Lung (tissue), 12 donors: ENCODE results near the gene TBC1D5. TPM values are rescaled to one million over a fixed set of nuclear protein-coding genes. Genes with fewer than 3 reads are reported as not detected.

Source experiments
- ATAC-seq: fragments of 200-7000 bp; cut with Tn5 transposase; one replicate; pipeline ENCODE4 v1.9.1; 2020; ENCODE audit warnings: moderate number of reproducible peaks; ENCODE audit not compliant: insufficient read depth, low FRiP score
- DNase-seq, 3 donors: peaks; one replicate each; pipeline ENCODE4 v3.0.0-alpha.2; 2013 to 2017
- H3K27ac ChIP-seq, 2 donors: one replicate each; pipeline ENCODE4 v1.5.1; 2013; ENCODE audit warnings: mild to moderate bottlenecking in 2 of 2, moderate library complexity in 2 of 2, control low read depth in 1 of 2, inconsistent platforms in 1 of 2, low read depth in 1 of 2, low read length in 1 of 2
- H3K27me3 ChIP-seq, 3 donors: one replicate each; pipeline ENCODE4 v1.5.1; 2013; ENCODE audit warnings: low read length in 2 of 3; ENCODE audit not compliant: control insufficient read depth in 3 of 3, insufficient read depth in 3 of 3
- H3K36me3 ChIP-seq, 4 donors: one replicate each; pipeline ENCODE4 v1.5.1; 2013; ENCODE audit warnings: low read length in 4 of 4, mild to moderate bottlenecking in 1 of 4, moderate library complexity in 1 of 4; ENCODE audit not compliant: control insufficient read depth in 4 of 4, insufficient read depth in 4 of 4
- H3K4me1 ChIP-seq, 5 donors: one replicate each; pipeline ENCODE4 v1.5.1; 2013; ENCODE audit warnings: low read length in 5 of 5, mild to moderate bottlenecking in 2 of 5, moderate library complexity in 1 of 5; ENCODE audit not compliant: control insufficient read depth in 5 of 5, insufficient read depth in 5 of 5
- H3K4me3 ChIP-seq: one replicate; pipeline ENCODE4 v1.5.1; 2013; ENCODE audit warnings: mild to moderate bottlenecking, control low read depth, moderate library complexity
- H3K9ac ChIP-seq, 2 donors: one replicate each; pipeline ENCODE4 v1.5.1; 2013; ENCODE audit warnings: low read length in 2 of 2, control low read depth in 1 of 2; ENCODE audit not compliant: insufficient read depth in 1 of 2
- H3K9me3 ChIP-seq, 4 donors: one replicate each; pipeline ENCODE4 v1.5.1; 2013; ENCODE audit warnings: low read length in 3 of 4, mild to moderate bottlenecking in 1 of 4, moderate library complexity in 1 of 4; ENCODE audit not compliant: control insufficient read depth in 4 of 4, insufficient read depth in 3 of 4
- WGBS, 2 donors: extraction: QIAGEN DNeasy Blood & Tissue Kit; methylation state at CpG; one replicate each; pipeline ENCODE4 v1.1.7; 2013; 5-methylcytosine and 5-hydroxymethylcytosine counted together
- polyA plus RNA-seq, 2 donors: library from polyadenylated mRNA; stranded (reverse); fragments of 200-250 nt; gene quantifications; one replicate each; pipeline ENCODE4 v1.2.1, GENCODE V29; 2013
- total RNA-seq, 2 donors: library from RNA; depleted of rRNA in 1 of 2; stranded (reverse); fragments of >200 nt in 1 of 2; gene quantifications; one replicate each; pipeline ENCODE4 v1.2.1, GENCODE V29; 2014 to 2021
- TF ChIP-seq, protein P1 (sequence below): IDR thresholded peaks from 2 replicates; pipeline ENCODE4 v1.5.1; 2012; ENCODE audit warnings: mild to moderate bottlenecking; ENCODE audit errors: control extremely low read depth, extremely low read depth
- donor health status: control.
- donor health status: control.
- donor health status: Bipolar disorder and iron deficiency.
- donor health status: healthy.
- donor health status: DM: yes; HTN: yes; CAD: no.

Gene TBC1D5
- total and polyA plus RNA-seq, 4 donors, result 8.7 to 111 (median 39.6) TPM

GRCh38 chr3:17749281-17749680, 6.8 kb upstream of the TBC1D5 start:
- no peak for DNase-seq
- ATAC-seq, result no peak
- no peaks in the 10 kb centered on the region for H3K36me3 ChIP-seq
- WGBS, 2 donors, result 70 to 76% methylated on average over 1 of the region's 1 CpG
- TF ChIP-seq, protein P1, sequence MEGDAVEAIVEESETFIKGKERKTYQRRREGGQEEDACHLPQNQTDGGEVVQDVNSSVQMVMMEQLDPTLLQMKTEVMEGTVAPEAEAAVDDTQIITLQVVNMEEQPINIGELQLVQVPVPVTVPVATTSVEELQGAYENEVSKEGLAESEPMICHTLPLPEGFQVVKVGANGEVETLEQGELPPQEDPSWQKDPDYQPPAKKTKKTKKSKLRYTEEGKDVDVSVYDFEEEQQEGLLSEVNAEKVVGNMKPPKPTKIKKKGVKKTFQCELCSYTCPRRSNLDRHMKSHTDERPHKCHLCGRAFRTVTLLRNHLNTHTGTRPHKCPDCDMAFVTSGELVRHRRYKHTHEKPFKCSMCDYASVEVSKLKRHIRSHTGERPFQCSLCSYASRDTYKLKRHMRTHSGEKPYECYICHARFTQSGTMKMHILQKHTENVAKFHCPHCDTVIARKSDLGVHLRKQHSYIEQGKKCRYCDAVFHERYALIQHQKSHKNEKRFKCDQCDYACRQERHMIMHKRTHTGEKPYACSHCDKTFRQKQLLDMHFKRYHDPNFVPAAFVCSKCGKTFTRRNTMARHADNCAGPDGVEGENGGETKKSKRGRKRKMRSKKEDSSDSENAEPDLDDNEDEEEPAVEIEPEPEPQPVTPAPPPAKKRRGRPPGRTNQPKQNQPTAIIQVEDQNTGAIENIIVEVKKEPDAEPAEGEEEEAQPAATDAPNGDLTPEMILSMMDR, result no peak
- no peaks in the 10 kb centered on the region for H3K9me3 ChIP-seq
- H3K4me3 ChIP-seq, result no peak overlapping the region
- H3K27me3 ChIP-seq, result no peaks in the 10 kb centered on the region
- H3K4me1 ChIP-seq, result no peaks in the 10 kb centered on the region
- no peak overlapping the region for H3K27ac ChIP-seq
- H3K9ac ChIP-seq, result no peak overlapping the region

DNA sequence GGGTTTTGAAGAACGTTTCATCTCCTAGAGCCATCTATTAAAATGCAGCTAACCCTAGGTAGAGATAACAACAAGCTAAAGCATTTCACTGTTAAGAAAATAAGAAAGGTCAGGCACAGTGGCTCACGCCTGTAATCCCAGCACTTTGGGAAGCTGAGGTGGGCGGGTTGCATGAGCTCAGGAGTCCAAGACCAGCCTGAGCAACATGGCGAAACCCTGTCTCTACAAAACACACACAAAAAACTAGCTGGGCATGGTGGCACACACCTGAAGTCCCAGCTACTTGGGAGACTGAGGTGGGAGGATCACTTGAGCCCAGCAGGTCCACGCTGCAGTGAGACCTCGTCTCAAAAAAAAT, 5.4 kb upstream of the TBC1D5 start:
- TF ChIP-seq, protein P1, result no peak

GRCh38 chr3:17747174-17747889, 4.9 kb upstream of the TBC1D5 start:
- ATAC-seq (no peak), DNase-seq (no peak)
- no peak overlapping the region for H3K27ac ChIP-seq
- WGBS, 2 donors, result 82 to 85% methylated on average over 6 of the region's 6 CpGs
- peaks cover 0 to 8% (median 3%) of the 10 kb centered on the region in 5 donors for H3K4me1 ChIP-seq
- H3K36me3 ChIP-seq, result no peaks in the 10 kb centered on the region
- TF ChIP-seq, protein P1, result no peak
- no peaks in the 10 kb centered on the region for H3K9me3 ChIP-seq
- no peak overlapping the region for H3K4me3 ChIP-seq
- H3K9ac ChIP-seq, result no peak overlapping the region
- H3K27me3 ChIP-seq, result no peaks in the 10 kb centered on the region

More for the DNA sequence above, 5.4 kb upstream of the TBC1D5 start:
- ATAC-seq (no peak), DNase-seq (no peak)
- H3K27me3 ChIP-seq, result no peaks in the 10 kb centered on the region
- 64 to 79% methylated on average over 6 of the region's 6 CpGs for WGBS, 2 donors
- no peaks in the 10 kb centered on the region for H3K36me3 ChIP-seq
- no peak overlapping the region for H3K9ac ChIP-seq
- no peaks in the 10 kb centered on the region for H3K9me3 ChIP-seq
- H3K4me1 ChIP-seq, result peaks cover 0 to 8% (median 3%) of the 10 kb centered on the region in 5 donors
- H3K4me3 ChIP-seq, result no peak overlapping the region
- H3K27ac ChIP-seq, result no peak overlapping the region

DNA sequence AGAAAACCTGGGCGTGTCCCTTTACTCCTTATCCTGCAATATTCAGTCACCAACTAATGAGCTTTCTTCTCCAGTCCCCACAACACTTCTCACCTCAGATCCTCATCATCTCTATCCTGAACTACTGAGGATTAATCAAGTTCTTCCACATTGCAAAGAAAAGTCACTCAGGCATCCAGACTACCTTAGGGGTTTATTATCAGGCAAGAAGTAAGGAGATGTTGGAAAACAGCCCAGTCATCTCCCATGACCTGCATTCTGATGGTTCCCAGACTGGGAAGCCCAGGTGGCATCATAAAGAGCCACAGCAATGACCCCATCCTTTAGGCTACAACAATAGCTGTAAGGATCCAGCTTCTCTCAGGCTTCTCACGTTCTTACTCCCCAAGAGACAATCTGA, 3.5 kb upstream of the TBC1D5 start:
- H3K36me3 ChIP-seq, result no peaks in the 10 kb centered on the region
- DNase-seq, result no peak
- H3K27me3 ChIP-seq, result no peaks in the 10 kb centered on the region
- no peak overlapping the region for H3K27ac ChIP-seq
- no peaks in the 10 kb centered on the region for H3K9me3 ChIP-seq
- no peak overlapping the region for H3K9ac ChIP-seq
- peaks cover 0 to 14% (median 3%) of the 10 kb centered on the region in 5 donors for H3K4me1 ChIP-seq
- TF ChIP-seq, protein P1, result no peak
- ATAC-seq, result no peak
- WGBS, 2 donors, result 46 to 70% methylated on average over 2 of the region's 2 CpGs
- H3K4me3 ChIP-seq, result no peak overlapping the region
